CD4-positive, alpha-beta T cell treated with Interleukin-4 for 1 hour (primary cell): ENCODE measurements around the gene CBX2.

Source experiments
- DNase-seq, 2 donors: peaks; one replicate each; pipeline ENCODE4 v3.0.0-alpha.2; 2020 to 2022

Gene CBX2

DNA sequence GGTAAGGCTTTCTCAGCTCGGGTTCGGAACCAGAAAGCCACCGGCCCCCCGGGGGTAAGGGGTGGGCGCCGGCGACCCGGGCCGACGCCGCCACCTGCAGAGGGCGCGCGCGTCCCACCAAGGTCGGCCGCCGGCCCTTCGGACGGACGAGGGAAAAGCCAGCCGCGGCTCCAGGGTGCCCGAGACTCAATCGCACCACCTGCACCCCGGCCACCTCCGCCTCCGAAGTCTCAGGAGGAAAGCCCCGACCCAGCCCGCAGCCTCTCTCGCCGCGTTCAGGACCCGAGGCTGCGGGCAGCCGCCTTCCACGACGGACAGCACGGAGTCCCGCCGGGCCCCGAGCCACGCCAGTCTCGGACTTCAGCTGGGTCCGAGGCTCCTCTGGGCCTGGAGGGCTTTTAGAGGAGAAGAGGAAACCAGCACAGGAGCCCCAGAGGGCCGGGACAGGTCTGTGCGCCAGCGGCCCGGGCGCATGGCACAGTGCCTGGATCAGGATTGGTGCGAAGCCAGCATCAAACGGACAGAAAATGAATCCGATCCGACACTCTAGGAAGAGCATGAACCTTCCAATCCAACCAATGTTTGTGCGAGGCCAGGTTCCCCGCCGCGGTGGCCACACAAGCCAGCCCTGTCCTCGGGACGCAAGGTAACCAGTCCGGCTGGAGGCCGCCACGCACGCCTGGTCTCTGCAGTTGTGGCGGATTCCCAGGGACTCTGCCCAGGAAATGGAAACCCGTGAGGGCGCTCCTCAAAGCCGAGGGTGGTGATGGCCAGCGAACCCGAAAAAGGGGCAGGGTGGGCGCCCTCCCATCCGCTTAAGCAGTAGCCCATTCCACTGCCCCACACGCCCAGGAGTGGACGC, 12.2 kb downstream of the CBX2 start:
- DNase-seq, result no peak

DNA sequence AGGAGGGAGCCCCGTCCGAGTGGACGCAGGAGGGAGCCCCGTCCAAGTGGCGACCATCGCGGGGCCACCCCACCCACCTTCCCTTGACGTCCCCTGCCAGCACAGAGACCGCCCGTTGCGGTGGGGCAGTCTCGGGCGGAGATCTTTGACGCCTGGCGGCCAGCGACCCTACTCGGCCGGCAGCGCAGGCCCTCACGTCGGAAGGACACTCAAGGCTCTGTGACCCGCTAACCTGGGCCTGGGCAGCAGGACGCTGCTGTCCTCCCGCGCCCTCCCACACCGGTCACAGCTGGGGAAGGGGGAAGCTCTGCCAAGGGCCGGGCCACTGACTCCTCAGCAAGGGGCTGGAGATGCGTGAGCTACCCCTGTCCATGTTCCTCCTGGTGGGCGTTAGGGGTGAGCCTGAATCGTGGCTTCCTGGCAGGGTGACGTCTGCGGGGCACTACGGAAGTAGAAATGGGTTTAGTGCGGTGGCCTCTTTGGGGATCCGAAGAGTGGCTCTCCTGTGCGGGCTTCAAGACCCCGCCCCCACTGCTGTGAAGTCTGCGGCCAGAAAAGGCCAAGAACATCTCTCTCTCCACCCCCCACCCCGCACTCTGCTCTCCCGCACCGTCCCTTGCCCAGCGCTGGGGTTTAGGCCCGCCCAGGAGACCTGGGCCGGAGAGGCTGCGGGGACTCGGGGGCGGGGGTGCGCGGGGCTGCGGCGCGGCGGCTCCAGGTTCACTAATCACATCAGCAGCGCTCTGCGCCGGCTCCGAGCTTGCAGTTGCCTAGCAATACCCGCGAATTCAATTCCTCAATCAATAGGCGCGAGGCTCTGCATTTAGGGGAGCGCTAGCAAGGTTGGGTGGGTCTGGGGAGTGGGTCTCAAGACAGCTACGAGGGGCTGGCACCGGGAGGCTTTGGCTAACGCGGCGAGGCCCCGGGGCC, 13.1 kb downstream of the CBX2 start:
- no peak for DNase-seq

DNA sequence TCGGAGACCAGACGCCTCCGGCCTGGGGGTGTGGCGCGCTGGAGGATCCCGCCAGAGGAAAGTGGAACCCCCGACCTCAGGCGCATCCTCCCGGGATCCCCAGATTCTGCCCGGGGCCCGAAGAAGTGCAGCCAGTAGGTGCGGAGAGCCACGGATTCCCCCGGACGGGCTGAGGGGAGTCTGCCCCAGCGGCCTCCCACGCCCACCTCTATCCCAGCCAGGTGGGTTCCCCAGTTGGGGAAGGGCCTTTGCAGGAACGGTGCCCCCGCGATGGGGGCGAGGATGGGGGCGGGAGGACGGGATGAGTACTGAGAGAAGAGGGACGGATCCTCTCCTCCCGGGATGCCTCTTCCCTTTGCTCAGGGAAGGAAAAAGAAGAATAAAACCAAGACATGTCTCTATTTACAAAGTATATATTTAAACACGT, 13.8 kb downstream of the CBX2 start:
- DNase-seq, result no peak

DNA sequence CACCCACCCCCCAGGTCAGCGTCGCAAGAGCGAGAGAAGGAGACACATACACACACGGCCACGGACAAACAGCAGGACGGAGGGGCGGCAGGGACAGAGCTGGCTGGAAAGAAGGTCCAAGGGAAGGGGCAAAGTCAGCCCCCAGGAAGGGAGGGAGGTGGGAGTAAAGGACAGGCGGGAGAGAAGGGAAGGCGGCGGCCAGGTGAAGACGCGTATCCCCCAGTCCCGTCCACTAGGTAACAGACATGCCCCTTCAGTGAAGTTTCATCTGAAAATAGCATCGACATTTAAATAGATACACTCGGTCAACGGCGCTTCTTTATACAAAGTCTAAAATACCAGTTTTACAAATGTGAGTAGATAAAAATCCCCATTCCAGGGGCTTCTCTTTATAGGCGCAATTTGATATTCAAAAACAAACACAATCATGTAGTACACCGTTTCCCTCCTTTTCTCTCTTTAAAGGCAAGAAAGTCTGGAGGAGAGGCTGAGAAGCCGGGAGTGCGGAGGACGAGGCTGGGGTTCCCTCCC, 14.5 kb downstream of the CBX2 start:
- DNase-seq, result no peak

DNA sequence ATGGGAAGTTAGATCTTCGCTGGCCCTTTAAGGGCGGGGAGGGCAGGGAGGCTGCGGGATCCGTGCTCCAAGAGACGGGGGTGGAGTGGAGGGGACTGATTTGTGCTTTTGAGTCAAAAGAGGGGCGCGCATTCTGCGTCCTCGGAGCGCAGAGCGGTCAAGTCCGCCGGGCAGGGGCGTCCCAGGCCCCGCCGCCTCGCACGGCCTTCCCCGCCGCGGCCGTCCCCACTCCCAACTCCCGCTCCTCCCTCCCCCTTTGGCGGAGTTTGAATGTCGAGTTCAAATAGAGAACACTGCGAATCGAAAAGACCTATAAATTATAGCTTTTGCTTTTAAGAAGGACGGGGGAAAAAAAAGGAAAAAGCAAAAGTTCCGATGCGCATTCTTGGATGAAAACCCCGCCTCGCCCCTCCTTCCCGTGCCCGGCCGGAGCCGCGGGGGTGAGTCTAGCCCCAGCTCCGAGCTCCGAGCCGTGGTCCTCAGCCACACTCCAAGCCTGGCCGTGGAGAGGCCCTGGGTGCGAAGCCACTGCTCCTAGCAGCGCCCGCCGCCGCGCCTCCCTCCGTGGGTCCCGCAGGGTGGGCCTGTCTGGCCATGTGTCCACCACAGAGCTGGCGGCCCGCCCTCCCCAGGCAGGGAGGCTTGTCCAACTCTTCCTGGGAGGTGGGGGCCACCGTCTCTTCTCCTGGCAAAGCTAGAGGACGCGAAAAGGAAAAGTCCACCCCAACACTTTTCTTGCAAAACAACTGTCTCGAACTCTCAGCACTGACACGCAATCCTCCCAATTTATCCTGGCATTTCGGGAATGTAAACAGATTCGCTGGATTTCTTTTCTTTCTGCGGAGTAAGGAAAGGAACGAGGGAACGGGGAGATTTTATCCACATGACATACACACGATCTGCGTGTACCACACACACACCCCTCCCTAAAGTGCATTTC, 15.3 kb downstream of the CBX2 start:
- DNase-seq, result no peak

DNA sequence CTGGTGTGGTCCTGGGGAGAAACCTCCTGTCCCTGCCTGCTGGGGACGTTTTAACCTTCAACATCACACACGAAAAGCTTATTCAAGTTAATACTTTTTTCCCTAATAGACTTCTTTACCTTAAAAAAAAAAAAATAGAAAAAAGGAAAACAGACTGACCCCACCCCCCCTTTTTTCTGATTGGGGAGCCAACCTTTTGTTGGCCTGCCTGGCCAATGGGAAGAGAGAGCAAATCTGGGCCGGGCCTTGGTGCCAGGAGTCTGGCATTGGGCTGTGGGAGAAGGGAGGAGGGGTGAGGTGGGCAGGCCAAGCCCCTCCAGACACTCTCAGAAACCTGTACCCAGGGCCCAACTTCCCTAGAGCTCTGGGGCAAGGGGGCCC, 16.0 kb downstream of the CBX2 start:
- DNase-seq, result no peak

DNA sequence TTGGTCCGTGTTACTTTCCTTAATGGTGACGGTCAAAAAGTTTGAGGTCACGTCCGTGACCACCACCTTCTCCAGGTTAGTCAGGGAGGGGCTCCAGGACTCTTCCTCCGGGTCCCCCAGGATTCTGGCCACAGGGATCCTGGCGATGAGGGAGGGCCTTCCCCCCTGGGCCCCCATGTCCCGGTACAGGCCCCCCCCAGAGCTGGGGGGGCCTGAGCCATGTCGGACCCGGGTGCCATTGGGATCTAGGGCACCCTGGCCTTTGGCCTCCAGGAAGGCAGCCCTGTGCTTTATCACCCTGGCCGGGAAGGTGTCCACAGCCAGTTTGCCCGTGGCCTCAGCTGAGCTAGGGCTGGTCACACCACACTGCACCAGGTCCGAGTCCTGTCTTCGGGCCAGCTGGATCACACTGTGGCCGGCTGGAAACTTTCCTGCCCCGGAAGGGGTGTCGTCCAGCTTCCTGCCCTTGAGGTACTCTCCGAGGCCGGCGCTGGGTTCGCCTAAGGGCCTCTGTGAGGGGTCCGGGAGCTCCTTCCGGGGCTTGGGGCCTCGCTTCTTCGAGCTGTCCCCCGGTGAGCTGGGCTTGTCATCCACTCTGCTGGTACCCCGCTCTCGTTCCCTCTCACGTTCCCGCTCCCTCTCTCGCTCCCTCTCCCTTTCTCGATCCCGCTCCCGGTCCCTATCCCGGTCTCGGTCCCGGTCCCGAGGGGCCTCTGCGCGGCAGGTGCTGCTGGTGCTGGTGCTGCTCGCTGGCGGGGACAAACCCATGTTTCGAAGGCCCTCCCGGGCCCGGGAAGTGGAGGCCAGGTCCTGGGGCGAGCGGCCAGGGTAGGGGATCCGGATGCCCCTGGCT, 16.9 kb downstream of the CBX2 start:
- no peak for DNase-seq

DNA sequence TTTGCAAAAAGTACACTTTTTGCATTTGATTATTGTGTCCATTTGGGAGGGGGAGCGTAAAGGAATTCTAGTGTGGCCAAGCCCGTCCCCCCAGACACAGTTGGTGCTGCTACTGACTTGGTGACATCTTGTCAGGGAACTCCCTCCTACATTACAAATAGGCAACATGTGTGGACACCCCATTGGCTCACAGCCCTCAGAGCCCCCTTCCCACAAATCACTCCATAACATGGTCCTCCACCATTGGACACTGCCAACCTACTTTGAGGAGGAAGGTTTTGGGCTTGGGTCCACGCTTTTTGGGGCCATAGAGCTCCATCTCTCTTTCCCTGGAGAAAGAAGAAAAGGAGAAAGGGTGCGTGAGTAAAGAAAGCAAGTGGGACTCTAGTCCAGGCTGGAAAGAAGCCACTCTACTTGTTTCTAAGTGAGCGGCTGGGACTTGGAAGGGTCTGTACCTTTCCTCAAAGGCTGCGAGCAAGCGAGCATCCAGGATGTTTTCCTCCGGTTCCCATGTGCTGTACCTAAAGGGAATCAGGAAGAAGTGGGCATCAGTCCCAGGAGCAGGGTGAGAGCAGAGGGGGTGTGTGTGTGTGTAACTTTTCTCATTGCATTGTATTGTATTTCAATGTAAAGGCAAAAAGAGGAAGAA, 18.0 kb downstream of the CBX2 start:
- DNase-seq, result no peak

DNA sequence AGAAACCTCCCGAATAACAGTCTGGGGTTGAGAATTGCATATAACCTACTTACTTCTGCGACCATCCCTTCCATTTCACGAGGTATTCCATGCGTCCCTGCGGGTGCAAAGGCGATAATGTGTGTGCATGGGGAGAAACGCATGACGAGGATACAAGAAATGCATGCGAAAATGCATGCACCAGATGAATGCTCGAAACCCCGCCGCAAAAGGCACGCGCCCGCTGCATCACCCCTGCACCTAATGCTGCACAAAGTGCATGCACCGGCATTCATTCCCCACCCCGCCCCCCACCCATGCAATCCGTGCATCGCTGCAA, 18.5 kb downstream of the CBX2 start:
- no peak for DNase-seq

DNA sequence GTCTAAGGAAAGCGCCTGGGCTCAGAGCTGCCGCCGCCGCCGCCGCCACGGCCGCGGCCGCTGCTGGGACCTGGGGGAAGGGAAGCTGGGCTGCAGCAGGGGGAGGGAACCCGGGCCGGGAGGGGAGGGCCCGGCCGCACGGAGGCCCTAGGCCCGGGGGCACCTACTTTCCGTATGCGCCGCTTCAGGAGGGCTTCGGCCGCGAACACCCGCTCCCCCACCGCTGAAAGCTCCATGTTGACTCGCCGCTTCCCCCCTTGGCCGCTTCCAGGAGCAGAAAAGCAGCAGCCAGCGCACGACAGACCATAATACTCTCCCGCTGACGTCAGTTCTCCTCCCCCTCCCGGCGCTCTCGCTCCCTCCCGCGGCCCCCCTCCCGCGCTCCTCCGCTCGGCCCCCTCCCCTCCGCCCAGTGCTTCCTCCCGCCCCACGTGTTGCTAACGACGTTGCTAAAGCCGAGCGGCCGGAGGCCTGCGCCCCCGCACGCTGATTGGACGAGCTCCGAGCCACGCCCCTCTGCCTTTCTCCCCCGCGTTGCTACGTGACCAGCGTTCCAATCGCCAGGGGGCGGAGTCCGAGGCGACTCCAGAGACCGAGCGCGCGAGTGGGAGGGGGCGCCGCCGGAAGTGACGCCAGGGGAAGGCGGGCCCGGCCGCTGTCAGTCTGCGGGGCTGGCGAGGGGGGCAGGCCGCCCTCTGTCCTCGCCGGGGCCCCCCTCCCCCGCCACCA, 19.0 kb downstream of the CBX2 start, which contains the start of gene CBX8:
Gene CBX8, minus strand, starts transcription at position 315 of the 729 bp plus-strand sequence. Its CDS starts 79 bp downstream, at position 236.
- DNase-seq, result peak; percentile 99

DNA sequence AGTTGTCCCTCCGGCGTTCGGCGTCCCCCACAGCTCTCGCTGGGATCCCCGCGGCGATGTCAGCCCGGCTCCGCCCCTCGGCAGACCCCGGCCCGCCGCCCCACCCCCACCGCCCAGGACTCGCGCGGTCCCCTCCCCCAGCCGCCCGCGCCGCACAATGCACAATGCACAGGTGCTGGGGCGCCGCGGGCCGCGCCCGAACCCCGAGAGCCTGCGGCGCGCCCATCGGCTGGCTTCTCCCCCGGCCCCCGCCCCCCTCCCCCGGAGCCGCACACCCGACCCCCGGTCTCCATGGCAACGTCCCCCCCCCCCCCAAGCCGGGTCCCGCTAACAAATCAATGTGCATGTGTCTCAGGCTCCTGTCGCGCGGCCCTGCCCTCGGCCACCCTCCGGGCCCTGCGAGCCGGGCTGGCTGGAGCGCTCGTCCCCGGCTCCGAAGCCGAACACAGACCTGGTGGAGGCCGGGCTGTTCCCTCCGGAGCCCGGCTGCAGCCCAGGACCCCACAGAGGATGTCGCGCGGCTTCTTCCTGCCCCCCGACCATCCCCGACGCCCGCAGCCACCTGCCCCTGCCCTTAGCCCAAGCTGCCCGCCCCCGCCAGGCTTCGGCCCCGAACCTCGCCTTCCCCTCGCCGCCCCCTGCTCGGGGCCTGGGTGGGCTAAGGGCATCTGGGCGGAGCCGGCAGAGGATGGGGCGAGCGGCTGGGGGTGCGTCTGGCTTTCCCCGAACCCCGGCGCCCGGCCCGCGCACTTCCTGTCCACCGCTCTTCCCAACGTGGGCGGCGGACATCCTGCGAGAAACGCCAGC, 19.7 kb downstream of the CBX2 start:
- DNase-seq, result no peak

DNA sequence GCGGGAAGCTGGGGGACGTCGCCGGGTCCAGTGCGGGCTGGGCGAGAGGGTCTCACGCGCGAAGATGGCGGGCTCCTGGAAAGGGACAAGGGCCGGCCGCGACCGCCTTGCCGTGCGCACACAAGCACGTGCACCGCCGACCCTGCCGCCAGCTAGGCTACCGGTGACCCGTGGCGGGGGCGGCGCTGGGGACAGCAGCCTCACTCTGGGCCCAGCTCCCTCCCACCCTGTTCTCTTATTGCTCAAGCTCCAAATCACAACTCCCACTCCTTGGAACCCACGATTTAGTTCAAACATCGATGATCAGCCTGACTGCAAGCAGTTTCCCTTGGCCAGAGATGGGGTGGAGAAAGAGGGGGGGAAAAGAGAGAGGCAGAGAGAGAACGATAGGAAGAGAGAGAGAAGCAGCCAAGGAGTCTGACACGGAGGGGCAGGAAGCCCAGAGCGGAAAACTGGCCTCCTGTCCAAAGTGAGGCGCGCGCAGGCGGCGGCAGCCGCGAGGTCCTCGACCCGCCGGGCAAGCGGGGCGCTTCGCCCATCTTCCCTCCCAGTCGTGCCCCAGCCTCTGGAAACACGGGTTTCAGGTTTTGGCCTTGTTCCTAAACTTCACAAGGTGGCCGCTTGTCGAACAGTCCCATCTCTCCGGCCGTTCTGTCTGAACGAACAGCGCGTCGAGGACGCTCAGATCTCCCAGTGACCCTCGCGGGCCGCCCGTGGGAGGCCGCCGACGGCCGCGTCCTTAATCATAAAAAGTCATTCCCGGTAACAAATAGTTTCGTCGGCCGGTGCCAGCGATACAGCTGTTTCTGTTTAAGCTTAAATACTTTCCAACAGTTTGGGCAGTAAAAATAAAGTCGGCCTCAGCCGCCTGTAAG, 20.6 kb downstream of the CBX2 start:
- DNase-seq, result no peak

DNA sequence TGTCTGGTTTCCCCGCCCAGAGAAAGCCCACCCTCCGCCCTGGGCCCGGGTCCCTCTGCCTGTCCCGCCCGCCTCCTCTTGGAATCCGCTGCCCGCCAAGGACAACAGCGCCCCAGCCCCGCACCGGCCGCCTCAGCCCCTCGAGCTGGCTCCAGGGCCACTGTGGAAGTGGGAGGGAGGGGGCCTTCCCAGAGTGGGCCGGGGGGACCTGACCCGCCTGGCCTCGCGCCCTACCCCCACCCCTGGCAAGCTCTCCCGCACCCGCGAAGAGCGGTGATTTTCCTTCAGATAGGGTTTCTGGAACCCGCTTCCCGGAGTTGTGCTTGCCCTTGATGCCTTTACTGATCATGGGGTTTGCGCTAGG, 21.2 kb downstream of the CBX2 start:
- DNase-seq, result no peak

DNA sequence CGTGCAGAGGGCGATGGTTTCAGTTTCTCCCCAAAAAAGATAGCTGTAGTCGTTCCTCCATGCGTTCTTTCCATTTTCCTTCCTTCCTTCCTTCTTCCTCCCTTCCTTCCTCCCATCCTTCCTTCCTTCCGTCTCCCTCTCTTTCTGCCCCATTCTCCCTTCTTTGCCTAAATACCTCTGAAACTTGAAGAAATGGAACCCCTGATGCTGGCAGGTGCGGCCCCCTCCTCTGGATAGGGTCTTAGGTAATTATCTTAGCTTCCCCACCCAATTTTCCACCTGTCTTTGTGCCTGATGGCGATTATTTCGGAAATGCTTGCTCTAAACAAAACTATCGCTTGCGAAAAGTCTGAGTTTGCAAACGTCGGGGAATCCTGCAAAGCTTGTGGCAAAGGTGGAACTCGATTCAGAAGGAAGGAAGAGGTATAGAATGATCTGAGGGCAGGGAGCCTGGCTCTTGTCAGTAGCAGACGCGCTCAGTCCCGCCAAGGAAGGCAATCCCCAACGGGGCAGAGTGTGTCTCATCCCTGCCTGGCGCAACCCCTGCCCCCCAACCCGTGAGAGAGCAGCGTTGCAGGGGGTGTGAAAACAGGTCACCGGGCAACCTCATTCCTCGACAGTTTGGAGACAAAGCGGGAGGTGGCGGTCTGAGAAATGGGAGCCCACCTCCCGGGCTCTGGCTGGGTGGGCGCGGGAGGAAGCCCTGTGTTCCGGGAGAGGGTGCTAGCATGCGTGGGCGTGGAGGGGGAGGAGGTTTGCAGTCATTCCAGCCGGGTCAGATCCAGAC, 21.8 kb downstream of the CBX2 start:
- DNase-seq, result no peak

DNA sequence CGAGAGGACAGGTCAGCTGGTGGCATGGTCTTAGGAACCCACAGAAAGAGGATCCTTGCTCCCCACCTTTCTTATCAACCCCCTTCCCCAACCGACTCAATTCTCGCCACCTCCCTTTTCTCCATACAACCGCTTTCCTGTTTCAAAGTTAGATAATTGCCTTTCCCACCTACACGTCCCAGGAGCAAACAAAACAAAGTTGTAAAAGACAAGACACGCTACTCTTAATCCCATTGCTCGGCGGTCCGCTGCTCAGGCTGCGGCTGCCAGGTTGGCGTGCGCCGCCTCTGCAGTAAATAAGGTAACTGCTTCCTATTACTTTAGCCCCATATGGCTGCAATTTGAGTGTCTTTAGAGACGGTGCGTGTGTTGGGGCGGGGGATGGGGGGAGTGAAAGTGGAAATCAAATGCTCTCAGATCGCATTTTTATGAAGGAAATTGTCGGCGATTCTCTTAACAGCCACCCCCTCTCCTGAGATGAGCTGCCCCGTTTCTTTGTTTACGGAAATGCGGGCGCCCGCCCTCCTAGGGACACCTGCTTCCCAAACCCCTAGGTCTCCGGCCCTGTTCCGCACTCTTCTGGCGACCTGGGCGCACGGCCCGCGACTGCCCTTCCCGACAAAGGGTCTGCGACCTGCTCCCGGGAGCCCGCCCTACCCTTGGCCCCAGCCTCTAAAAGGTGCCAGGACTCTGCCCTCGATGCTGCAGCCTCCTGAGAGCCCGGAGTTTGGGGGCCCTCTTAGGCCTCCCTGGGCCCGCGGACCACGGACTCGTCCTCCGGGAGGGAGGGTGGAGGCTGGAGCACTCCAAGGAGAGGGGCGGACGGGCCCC, 22.6 kb downstream of the CBX2 start:
- peak; percentile 34 to 59 for DNase-seq
